ENCODE results near the gene FGF11.

FGF11 gene

GRCh38 chr17:7413346-7413985 is 25.8 kb upstream of the FGF11 start:
- peaks cover 6% of the 10 kb centered on the region for H3K36me3 ChIP-seq (ENCODE audit: control insufficient read depth, insufficient read depth, low read length)
- no peak overlapping the region for H3K9ac ChIP-seq (ENCODE audit: low read length)
- no peak overlapping the region for H3K4me3 ChIP-seq (ENCODE audit: low read length)
- peaks cover 2% of the 10 kb centered on the region for H3K27me3 ChIP-seq (ENCODE audit: control insufficient read depth, insufficient read depth, low read length)
- no peak overlapping the region for H3K27ac ChIP-seq (ENCODE audit: low read depth, low read length)
- no peaks in the 10 kb centered on the region for H3K4me1 ChIP-seq (ENCODE audit: control insufficient read depth, insufficient read depth, low read length)

GRCh38 chr17:7414837-7415236 is 24.5 kb upstream of the FGF11 start:
- Histone ChIP-seq H3K27me3 (ENCODE audit: control insufficient read depth, insufficient read depth, low read length) (peaks cover 2% of the 10 kb centered on the region), H3K4me3 (ENCODE audit: low read length) (no peak overlapping the region)

GRCh38 chr17:7415784-7416183 is 23.5 kb upstream of the FGF11 start:
- no peak overlapping the region for H3K27ac ChIP-seq (ENCODE audit: low read depth, low read length)
- no peak overlapping the region for H3K4me3 ChIP-seq (ENCODE audit: low read length)
- H3K27me3 ChIP-seq (ENCODE audit: control insufficient read depth, insufficient read depth, low read length): no peaks in the 10 kb centered on the region
- no peak overlapping the region for H3K9ac ChIP-seq (ENCODE audit: low read length)
- no peaks in the 10 kb centered on the region for H3K36me3 ChIP-seq (ENCODE audit: control insufficient read depth, insufficient read depth, low read length)
- H3K4me1 ChIP-seq (ENCODE audit: control insufficient read depth, insufficient read depth, low read length): no peaks in the 10 kb centered on the region

More at GRCh38 chr17:7414837-7415236, 24.5 kb upstream of the FGF11 start:
- H3K9ac ChIP-seq (ENCODE audit: low read length): no peak overlapping the region
- peaks cover 4% of the 10 kb centered on the region for H3K36me3 ChIP-seq (ENCODE audit: control insufficient read depth, insufficient read depth, low read length)
- no peaks in the 10 kb centered on the region for H3K4me1 ChIP-seq (ENCODE audit: control insufficient read depth, insufficient read depth, low read length)
- H3K27ac ChIP-seq (ENCODE audit: low read depth, low read length): no peak overlapping the region

- Histone ChIP-seq H3K4me3 (ENCODE audit: low read length) (no peak overlapping the region), H3K27me3 (ENCODE audit: control insufficient read depth, insufficient read depth, low read length) (no peaks in the 10 kb centered on the region), H3K27ac (ENCODE audit: low read depth, low read length) (no peak overlapping the region), H3K4me1 (ENCODE audit: control insufficient read depth, insufficient read depth, low read length) (no peaks in the 10 kb centered on the region), H3K9ac (ENCODE audit: low read length) (no peak overlapping the region), H3K36me3 (ENCODE audit: control insufficient read depth, insufficient read depth, low read length) (no peaks in the 10 kb centered on the region)
Observed at GRCh38 chr17:7416323-7416722, 23.0 kb upstream of the FGF11 start.

DNA sequence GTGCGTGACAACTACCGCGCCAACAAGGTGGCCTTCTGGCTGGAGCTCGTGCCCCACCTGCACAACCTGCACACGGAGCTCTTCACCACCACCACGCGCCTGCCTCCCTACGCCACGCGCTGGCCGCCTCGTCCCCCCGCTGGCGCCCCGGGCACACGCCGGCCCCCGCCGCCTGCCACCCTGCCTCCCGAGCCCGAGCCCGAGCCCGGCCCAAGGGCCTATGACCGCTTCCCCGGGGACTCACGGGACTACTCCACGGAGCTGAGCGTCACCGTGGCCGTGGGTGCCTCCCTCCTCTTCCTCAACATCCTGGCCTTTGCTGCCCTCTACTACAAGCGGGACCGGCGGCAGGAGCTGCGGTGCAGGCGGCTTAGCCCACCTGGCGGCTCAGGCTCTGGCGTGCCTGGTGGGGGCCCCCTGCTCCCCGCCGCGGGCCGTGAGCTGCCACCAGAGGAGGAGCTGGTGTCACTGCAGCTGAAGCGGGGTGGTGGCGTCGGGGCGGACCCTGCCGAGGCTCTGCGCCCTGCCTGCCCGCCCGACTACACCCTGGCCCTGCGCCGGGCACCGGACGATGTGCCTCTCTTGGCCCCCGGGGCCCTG is 22.2 kb upstream of the FGF11 start:
- Histone ChIP-seq H3K9ac (ENCODE audit: low read length) (no peak overlapping the region), H3K27me3 (ENCODE audit: control insufficient read depth, insufficient read depth, low read length) (no peaks in the 10 kb centered on the region), H3K36me3 (ENCODE audit: control insufficient read depth, insufficient read depth, low read length) (no peaks in the 10 kb centered on the region), H3K4me1 (ENCODE audit: control insufficient read depth, insufficient read depth, low read length) (no peaks in the 10 kb centered on the region), H3K27ac (ENCODE audit: low read depth, low read length) (no peak overlapping the region), H3K4me3 (ENCODE audit: low read length) (no peak overlapping the region)

GRCh38 chr17:7418472-7419152 is 20.7 kb upstream of the FGF11 start:
- Histone ChIP-seq H3K9ac (ENCODE audit: low read length) (no peak overlapping the region), H3K4me3 (ENCODE audit: low read length) (no peak overlapping the region), H3K36me3 (ENCODE audit: control insufficient read depth, insufficient read depth, low read length) (no peaks in the 10 kb centered on the region), H3K27me3 (ENCODE audit: control insufficient read depth, insufficient read depth, low read length) (no peaks in the 10 kb centered on the region), H3K4me1 (ENCODE audit: control insufficient read depth, insufficient read depth, low read length) (no peaks in the 10 kb centered on the region), H3K27ac (ENCODE audit: low read depth, low read length) (no peak overlapping the region)

- H3K27ac ChIP-seq (ENCODE audit: low read depth, low read length): no peak within 1 kb of the TSS
- H3K27me3 ChIP-seq (ENCODE audit: control insufficient read depth, insufficient read depth, low read length): no peaks in the 10 kb centered on the region
- H3K4me1 ChIP-seq (ENCODE audit: control insufficient read depth, insufficient read depth, low read length): no peaks in the 10 kb centered on the region
- no peak within 1 kb of the TSS for H3K4me3 ChIP-seq (ENCODE audit: low read length)
- H3K36me3 ChIP-seq (ENCODE audit: control insufficient read depth, insufficient read depth, low read length): no peaks in the 10 kb centered on the region
- no peak within 1 kb of the TSS for H3K9ac ChIP-seq (ENCODE audit: low read length)
Observed at GRCh38 chr17:7419819-7420610, 19.3 kb upstream of the FGF11 start, which contains the start of gene SPEM1. Gene SPEM1, plus strand, starts transcription at chr17:7420324. Its CDS starts 61 bp downstream, at chr17:7420385.

DNA sequence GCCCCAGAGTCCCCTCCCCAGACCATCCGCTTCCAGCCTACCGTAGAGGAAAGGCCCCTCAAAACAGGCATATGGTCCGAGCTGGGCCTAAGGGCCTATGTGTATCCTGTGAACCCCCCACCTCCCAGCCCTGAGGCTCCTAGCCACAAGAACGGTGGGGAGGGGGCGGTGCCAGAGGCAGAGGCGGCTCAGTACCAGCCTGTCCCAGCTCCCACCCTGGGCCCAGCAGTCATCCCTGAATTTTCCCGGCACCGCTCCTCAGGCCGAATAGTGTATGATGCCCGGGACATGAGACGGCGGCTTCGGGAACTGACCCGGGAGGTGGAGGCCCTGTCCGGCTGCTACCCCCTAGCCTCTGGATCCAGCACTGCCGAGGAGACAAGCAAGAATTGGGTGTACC is 18.1 kb upstream of the FGF11 start:
- Histone ChIP-seq H3K4me3 (ENCODE audit: low read length) (no peak overlapping the region), H3K36me3 (ENCODE audit: control insufficient read depth, insufficient read depth, low read length) (no peaks in the 10 kb centered on the region)

GRCh38 chr17:7423679-7424078 is 15.6 kb upstream of the FGF11 start:
- Histone ChIP-seq H3K9ac (ENCODE audit: low read length) (no peak overlapping the region), H3K27ac (ENCODE audit: low read depth, low read length) (no peak overlapping the region), H3K4me1 (ENCODE audit: control insufficient read depth, insufficient read depth, low read length) (no peaks in the 10 kb centered on the region), H3K36me3 (ENCODE audit: control insufficient read depth, insufficient read depth, low read length) (no peaks in the 10 kb centered on the region), H3K27me3 (ENCODE audit: control insufficient read depth, insufficient read depth, low read length) (no peaks in the 10 kb centered on the region), H3K4me3 (ENCODE audit: low read length) (no peak overlapping the region)

More for the DNA sequence above, 18.1 kb upstream of the FGF11 start:
- no peaks in the 10 kb centered on the region for H3K27me3 ChIP-seq (ENCODE audit: control insufficient read depth, insufficient read depth, low read length)
- H3K4me1 ChIP-seq (ENCODE audit: control insufficient read depth, insufficient read depth, low read length): no peaks in the 10 kb centered on the region
- H3K27ac ChIP-seq (ENCODE audit: low read depth, low read length): no peak overlapping the region
- H3K9ac ChIP-seq (ENCODE audit: low read length): no peak overlapping the region

GRCh38 chr17:7425316-7425715 is 14.0 kb upstream of the FGF11 start, which contains the start of gene SPEM2:
Gene SPEM2, plus strand, starts transcription at chr17:7425616. Its CDS starts 73 bp downstream, at chr17:7425689.
- Histone ChIP-seq H3K4me1 (ENCODE audit: control insufficient read depth, insufficient read depth, low read length) (no peaks in the 10 kb centered on the region), H3K4me3 (ENCODE audit: low read length) (no peak within 1 kb of the TSS), H3K36me3 (ENCODE audit: control insufficient read depth, insufficient read depth, low read length) (no peaks in the 10 kb centered on the region), H3K27ac (ENCODE audit: low read depth, low read length) (no peak within 1 kb of the TSS), H3K27me3 (ENCODE audit: control insufficient read depth, insufficient read depth, low read length) (no peaks in the 10 kb centered on the region), H3K9ac (ENCODE audit: low read length) (no peak within 1 kb of the TSS)

DNA sequence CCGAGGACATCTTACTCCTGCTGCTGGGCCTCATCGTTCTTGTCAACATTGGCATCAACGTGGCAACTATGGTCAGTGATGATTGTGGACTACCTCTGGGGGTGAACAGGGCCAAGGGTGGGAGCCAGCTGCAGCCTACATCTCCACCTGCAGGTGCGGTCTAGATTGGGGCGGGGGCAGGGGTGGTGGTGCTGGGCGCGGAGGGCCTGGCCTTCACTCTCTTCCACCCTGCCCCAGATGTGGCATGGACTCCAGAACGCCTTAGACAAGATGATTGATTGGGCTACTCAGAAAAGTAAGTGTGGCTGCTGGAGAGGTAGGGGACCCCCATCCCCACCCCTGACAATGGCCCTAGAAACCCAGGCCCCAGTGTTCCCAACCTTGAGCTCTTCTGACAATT is 13.6 kb upstream of the FGF11 start:
- Histone ChIP-seq H3K4me1 (ENCODE audit: control insufficient read depth, insufficient read depth, low read length) (no peaks in the 10 kb centered on the region), H3K27me3 (ENCODE audit: control insufficient read depth, insufficient read depth, low read length) (no peaks in the 10 kb centered on the region), H3K27ac (ENCODE audit: low read depth, low read length) (no peak overlapping the region), H3K36me3 (ENCODE audit: control insufficient read depth, insufficient read depth, low read length) (no peaks in the 10 kb centered on the region), H3K4me3 (ENCODE audit: low read length) (no peak overlapping the region), H3K9ac (ENCODE audit: low read length) (no peak overlapping the region)

DNA sequence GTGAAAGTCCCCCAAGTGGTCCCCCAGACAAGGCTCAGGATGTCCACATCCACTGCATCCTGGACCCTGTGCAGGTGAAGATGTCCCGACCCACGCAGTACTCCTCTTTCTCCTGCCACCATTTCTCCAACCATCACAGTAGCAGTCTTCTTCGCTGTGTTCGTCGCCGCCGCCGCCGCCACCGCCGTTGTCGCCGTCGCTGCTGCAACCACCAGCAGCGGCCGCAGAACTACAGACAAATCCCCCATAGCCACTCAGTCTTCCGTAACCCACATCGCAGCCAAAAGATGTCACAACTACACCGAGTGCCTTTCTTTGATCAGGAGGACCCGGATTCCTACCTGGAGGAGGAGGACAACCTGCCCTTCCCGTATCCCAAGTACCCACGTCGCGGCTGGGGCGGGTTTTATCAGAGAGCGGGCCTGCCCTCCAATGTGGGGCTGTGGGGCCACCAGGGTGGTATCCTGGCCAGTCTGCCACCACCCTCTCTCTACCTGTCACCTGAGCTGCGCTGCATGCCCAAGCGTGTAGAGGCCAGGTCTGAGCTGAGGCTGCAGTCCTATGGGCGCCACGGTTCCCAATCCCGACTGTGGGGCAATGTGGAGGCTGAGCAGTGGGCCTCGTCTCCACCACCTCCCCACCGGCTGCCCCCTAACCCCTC is 13.0 kb upstream of the FGF11 start:
- H3K9ac ChIP-seq (ENCODE audit: low read length): no peak overlapping the region
- no peaks in the 10 kb centered on the region for H3K27me3 ChIP-seq (ENCODE audit: control insufficient read depth, insufficient read depth, low read length)
- no peaks in the 10 kb centered on the region for H3K36me3 ChIP-seq (ENCODE audit: control insufficient read depth, insufficient read depth, low read length)
- H3K27ac ChIP-seq (ENCODE audit: low read depth, low read length): no peak overlapping the region
- no peaks in the 10 kb centered on the region for H3K4me1 ChIP-seq (ENCODE audit: control insufficient read depth, insufficient read depth, low read length)
- H3K4me3 ChIP-seq (ENCODE audit: low read length): no peak overlapping the region
